ENCODE results near the gene ELFN2. TPM values are rescaled to one million over a fixed set of nuclear protein-coding genes. Genes with fewer than 3 reads are reported as not detected.

ELFN2 gene
- total and polyA plus RNA-seq, 2 of the 13 experiments (the other 11 are each of a cell fraction or from before 2014, with no cell fraction given): 0.01 TPM; not detected in 1

GRCh38 chr22:37392721-37393328 is 34.5 kb downstream of the ELFN2 start:
- FAIRE-seq: no peak
- Histone ChIP-seq H3K4me2 (ENCODE audit: low read depth, low read length) (no peak overlapping the region), H3K79me2 (ENCODE audit: insufficient read depth, low read length) (no peaks in the 10 kb centered on the region), H3K4me3 (replicated peaks in 1 of 3; ENCODE audit: insufficient read depth in 1 of 3, low read depth in 2 of 3, low read length in 3 of 3) (no peak overlapping the region), H3K4me1 (ENCODE audit: insufficient read depth, low read length) (no peaks in the 10 kb centered on the region), H3K27me3 (ENCODE audit: control insufficient read depth in 1 of 2, insufficient read depth in 2 of 2, low read length in 2 of 2) (peaks cover 2% of the 10 kb centered on the region in 2 experiments; a peak in 2 of 5 replicates), H3K27ac (ENCODE audit: extremely low read length, insufficient read depth, low read length) (no peak overlapping the region), H2AFZ (ENCODE audit: low read length) (no peak overlapping the region), H4K20me1 (ENCODE audit: insufficient read depth, low read length) (0 out of 2 replicates have a peak, but pooled peaks cover 5% of the 10 kb centered on the region), H3K9ac (ENCODE audit: insufficient read depth, low read depth, low read length) (no peak overlapping the region), H3K36me3 (replicated peaks in 1 of 2; ENCODE audit: control insufficient read depth in 1 of 2, insufficient read depth in 2 of 2, low read length in 2 of 2) (no peaks in the 10 kb centered on the region), H3K9me3 (ENCODE audit: low read length) (no peaks in the 10 kb centered on the region)
- no peak for DNase-seq (ENCODE audit: low spot score)
- no peak for ATAC-seq
- ChIA-PET CTCF (ENCODE audit: low intra/inter-chr PET ratio, low total read pairs) (no interaction called here), POLR2A (no interaction called here)
- in situ Hi-C loops (cut with HindIII; ENCODE audit: extremely low pct_ligation_motif_present, low pct_unique_long_range_greater_than_20kb): no loop called here
- WGBS (ENCODE audit: low lambda C conversion rate): 41% methylated on average over 10 of the region's 10 CpGs
- intact Hi-C loops (cut with micrococcal nuclease; ENCODE audit: unreplicated experiment): no loop called here
- no TSS peak for BruUV-seq (replicated peaks)
- peak; percentile 96 for TF ChIP-seq ZNF768 (CRISPR knock-in tag; IDR thresholded peaks at IDR 0.05)
- TF ChIP-seq, protein P1, sequence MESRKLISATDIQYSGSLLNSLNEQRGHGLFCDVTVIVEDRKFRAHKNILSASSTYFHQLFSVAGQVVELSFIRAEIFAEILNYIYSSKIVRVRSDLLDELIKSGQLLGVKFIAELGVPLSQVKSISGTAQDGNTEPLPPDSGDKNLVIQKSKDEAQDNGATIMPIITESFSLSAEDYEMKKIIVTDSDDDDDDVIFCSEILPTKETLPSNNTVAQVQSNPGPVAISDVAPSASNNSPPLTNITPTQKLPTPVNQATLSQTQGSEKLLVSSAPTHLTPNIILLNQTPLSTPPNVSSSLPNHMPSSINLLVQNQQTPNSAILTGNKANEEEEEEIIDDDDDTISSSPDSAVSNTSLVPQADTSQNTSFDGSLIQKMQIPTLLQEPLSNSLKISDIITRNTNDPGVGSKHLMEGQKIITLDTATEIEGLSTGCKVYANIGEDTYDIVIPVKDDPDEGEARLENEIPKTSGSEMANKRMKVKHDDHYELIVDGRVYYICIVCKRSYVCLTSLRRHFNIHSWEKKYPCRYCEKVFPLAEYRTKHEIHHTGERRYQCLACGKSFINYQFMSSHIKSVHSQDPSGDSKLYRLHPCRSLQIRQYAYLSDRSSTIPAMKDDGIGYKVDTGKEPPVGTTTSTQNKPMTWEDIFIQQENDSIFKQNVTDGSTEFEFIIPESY (CRISPR knock-in tag; IDR thresholded peaks at IDR 0.05): no peak

DNA sequence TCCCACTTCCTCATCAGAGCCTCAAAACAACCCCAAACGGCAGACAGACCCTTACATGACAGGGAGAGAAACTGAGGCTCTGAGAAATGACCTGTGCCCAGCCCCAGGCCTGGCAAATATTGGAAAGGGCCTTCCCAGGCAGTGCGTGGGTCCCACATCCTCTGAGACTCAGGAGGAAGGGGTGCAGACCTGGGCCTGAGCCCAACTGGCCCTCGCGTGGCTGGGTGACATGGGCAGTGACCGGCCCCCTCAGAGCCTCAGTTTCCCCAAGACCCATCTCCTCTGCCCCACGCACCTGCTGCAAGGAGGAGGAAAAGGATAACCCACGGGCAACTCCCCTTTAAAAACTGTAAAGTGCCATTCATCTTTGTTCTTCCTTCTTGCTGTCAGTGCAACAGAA is 35.6 kb downstream of the ELFN2 start:
- in situ Hi-C loops (cut with HindIII; ENCODE audit: extremely low pct_ligation_motif_present, low pct_unique_long_range_greater_than_20kb): no loop called here
- BruUV-seq (replicated peaks): no TSS peak
- intact Hi-C loops (cut with micrococcal nuclease; ENCODE audit: unreplicated experiment): no loop called here
- ATAC-seq (no peak), DNase-seq (ENCODE audit: low spot score) (no peak), FAIRE-seq (no peak)
- CTCF ChIA-PET (ENCODE audit: low intra/inter-chr PET ratio, low total read pairs): no interaction called here
- 0% methylated on average over 2 of the region's 7 CpGs for WGBS (ENCODE audit: low lambda C conversion rate)
- H3K36me3 ChIP-seq (replicated peaks in 1 of 2; ENCODE audit: control insufficient read depth in 1 of 2, insufficient read depth in 2 of 2, low read length in 2 of 2): no peaks in the 10 kb centered on the region
- no peak overlapping the region for H3K9ac ChIP-seq (ENCODE audit: insufficient read depth, low read depth, low read length)
- H3K79me2 ChIP-seq (ENCODE audit: insufficient read depth, low read length): no peaks in the 10 kb centered on the region
- no peak for TF ChIP-seq TCF7 (IDR thresholded peaks at IDR 0.05; ENCODE audit: low read depth)
- TF ChIP-seq ZKSCAN5 (CRISPR knock-in tag; IDR thresholded peaks at IDR 0.05): no peak
- TF ChIP-seq KAT8 (CRISPR knock-in tag; IDR thresholded peaks at IDR 0.05): no peak
- no peak for TF ChIP-seq ZNF607 (CRISPR knock-in tag; IDR thresholded peaks at IDR 0.05; ENCODE audit: borderline replicate concordance)
- no peak for TF ChIP-seq HMGA1 (CRISPR knock-in tag; conservative IDR thresholded peaks at IDR 0.05)
- TF ChIP-seq FOXK1 (CRISPR knock-in tag; IDR thresholded peaks at IDR 0.05; ENCODE audit: borderline replicate concordance, low read depth): no peak
- no peak for TF ChIP-seq PLRG1 (conservative IDR thresholded peaks at IDR 0.05)
- TF ChIP-seq MED8 (CRISPR knock-in tag; IDR thresholded peaks at IDR 0.05; ENCODE audit: insufficient replicate concordance): no peak
- no peak for TF ChIP-seq HCFC1 (IDR thresholded peaks at IDR 0.05; ENCODE audit: low read depth, low read length)
- TF ChIP-seq ATRX (CRISPR knock-in tag; IDR thresholded peaks at IDR 0.05; ENCODE audit: borderline replicate concordance): no peak
- no peak for TF ChIP-seq ATM (IDR thresholded peaks at IDR 0.05; ENCODE audit: borderline replicate concordance)
- no peak for TF ChIP-seq HDAC1 (CRISPR knock-in tag; IDR thresholded peaks at IDR 0.05)
- TF ChIP-seq HNF4G (IDR thresholded peaks at IDR 0.05; ENCODE audit: borderline replicate concordance, low read depth, low read length): no peak
- no peak for TF ChIP-seq HNF4G (CRISPR knock-in tag; IDR thresholded peaks at IDR 0.05; ENCODE audit: borderline replicate concordance, low read depth)
- H4K20me1 ChIP-seq (ENCODE audit: insufficient read depth, low read length): 0 out of 2 replicates have a peak, but pooled peaks cover 2% of the 10 kb centered on the region
- H3K4me3 ChIP-seq (replicated peaks in 1 of 3; ENCODE audit: insufficient read depth in 1 of 3, low read depth in 2 of 3, low read length in 3 of 3): no peak overlapping the region
- no peaks in the 10 kb centered on the region for H3K9me3 ChIP-seq (ENCODE audit: low read length)
- no peak overlapping the region for H3K27ac ChIP-seq (ENCODE audit: extremely low read length, insufficient read depth, low read length)
- POLR2A ChIA-PET: no interaction called here
- peaks cover 2 to 7% of the 10 kb centered on the region in 2 experiments; a peak in 2 of 5 replicates for H3K27me3 ChIP-seq (ENCODE audit: control insufficient read depth in 1 of 2, insufficient read depth in 2 of 2, low read length in 2 of 2)
- H3K4me2 ChIP-seq (ENCODE audit: low read depth, low read length): no peak overlapping the region
- no peaks in the 10 kb centered on the region for H3K4me1 ChIP-seq (ENCODE audit: insufficient read depth, low read length)
- no peak overlapping the region for H2AFZ ChIP-seq (ENCODE audit: low read length)

All from HepG2 (cell line).